K562 (cell line): ENCODE data around the gene LCA5L. TPM values are rescaled to one million over a fixed set of nuclear protein-coding genes. Genes with fewer than 3 reads are reported as not detected.

Experiments used
- ERF ChIP-seq: fragments of 450-650 bp; formaldehyde crosslinking; IDR thresholded peaks from 2 replicates; pipeline ENCODE4 v1.4.0; 2020; ENCODE audit warnings: mild to moderate bottlenecking, mixed read lengths
- FOXK2 ChIP-seq, 2 experiments: fragments of 450-650 bp; IDR thresholded peaks in 1 of 2; conservative IDR thresholded peaks in 1 of 2; 2 replicates each; pipeline ENCODE4 v1.6.1; 2016; ENCODE audit warnings: low read depth in 2 of 2, mild to moderate bottlenecking in 1 of 2
- GTF3C2 ChIP-seq: IDR thresholded peaks from 3 replicates; pipeline ENCODE4 v1.6.1; 2011; ENCODE audit warnings: borderline replicate concordance, mild to moderate bottlenecking, moderate library complexity; ENCODE audit not compliant: insufficient read length; ENCODE audit errors: extremely low read depth
- NBN ChIP-seq: fragments of 450-650 bp; IDR thresholded peaks from 2 replicates; pipeline ENCODE4 v1.6.1; 2016; ENCODE audit warnings: low read depth, mild to moderate bottlenecking
- SREBF1 ChIP-seq: fragments of 150-350 bp; IDR thresholded peaks from 2 replicates; pipeline ENCODE4 v1.6.1; 2014; ENCODE audit warnings: antibody characterized with exemption, low read depth, low read length, borderline replicate concordance
- ZBTB26 ChIP-seq: fragments of 450-650 bp; formaldehyde crosslinking; IDR thresholded peaks from 2 replicates; pipeline ENCODE4 v1.4.0; 2022; ENCODE audit warnings: missing genetic modification characterization
- polyA plus RNA-seq, 8 experiments: library from polyadenylated mRNA; depleted of rRNA in 4 of 8; stranded (reverse) in 5 of 8; unstranded in 3 of 8; fragments of >200 nt; fragmentation: Nextera tagmentation in 2 of 8; fragmentation: Illumina TruSeq in 1 of 8; extraction: Ambion mirVana in 2 of 8; extraction: Trizol in 1 of 8; gene quantifications; 2 replicates each; pipeline versions ENCODE4 v1.2.1 to v1.2.3, GENCODE V29; 2011 to 2014; ENCODE audit warnings: inconsistent platforms in 1 of 8, missing spikeins in 1 of 8
- total RNA-seq, 7 experiments: library from RNA; depleted of rRNA in 6 of 7; stranded (reverse); fragments of >200 nt in 6 of 7; fragmentation: Illumina TruSeq in 2 of 7; extraction: Trizol in 2 of 7; gene quantifications; 2 replicates each; pipeline versions ENCODE4 v1.2.1 to v1.2.3, GENCODE V29; 2011 to 2021; ENCODE audit warnings: low replicate concordance in 1 of 7

Gene LCA5L
- total and polyA plus RNA-seq, 9 of the 15 experiments (the other 6 are each of a cell fraction or from before 2014, with no cell fraction given), result 1.8 to 4.9 (median 3.8) TPM

DNA sequence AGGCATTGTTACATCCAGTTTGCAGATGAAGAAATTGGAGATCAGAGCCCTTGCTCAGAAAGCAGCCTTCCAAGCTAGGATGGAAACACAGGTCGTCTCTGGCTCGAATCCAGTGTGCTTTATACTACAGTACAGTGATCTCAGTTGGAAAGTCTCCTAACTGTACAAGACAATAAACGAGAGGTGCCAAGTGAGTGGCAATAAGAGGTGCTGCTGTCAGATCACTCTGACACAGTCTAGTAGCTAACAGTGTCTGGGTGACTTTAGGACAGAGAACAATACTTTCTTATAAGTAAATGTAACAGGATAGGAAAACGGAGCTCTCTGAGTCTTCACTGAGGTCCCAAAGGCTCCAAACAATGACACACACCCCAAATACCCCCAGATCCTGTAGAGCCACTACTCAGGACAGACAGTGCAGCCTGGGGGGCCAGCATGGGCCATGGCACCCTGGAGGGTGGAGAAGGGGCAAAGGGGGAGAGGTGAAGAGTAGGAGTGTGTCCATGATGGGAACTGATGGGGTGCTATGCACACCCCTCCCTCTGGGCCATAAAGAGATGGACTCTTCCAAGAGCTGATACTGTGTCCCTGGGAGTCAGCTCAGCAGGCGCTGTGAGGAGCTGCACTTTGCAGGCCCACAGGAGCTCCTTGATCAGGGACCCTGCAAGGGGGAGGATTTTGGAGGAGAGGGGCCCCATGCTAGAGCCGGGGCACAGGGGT lies 9.5 kb upstream of the LCA5L start (continued):
- TF ChIP-seq GTF3C2 (no peak), FOXK2 (conservative IDR thresholded peaks at IDR 0.05 in 1 of 2, IDR thresholded peaks at IDR 0.05 in 1 of 2; ENCODE audit: low read depth in 2 of 2) (no peak; a peak in 1 of 4 replicates), NBN (no peak), SREBF1 (no peak), ERF (0 out of 2 replicates have a peak, but pooled peaks have one; percentile 35), ZBTB26 (CRISPR knock-in tag) (no peak)
